Measurements from ENCODE around the gene CASP6. TPM values are rescaled to one million over a fixed set of nuclear protein-coding genes. Genes with fewer than 3 reads are reported as not detected.

CASP6 gene
- total RNA-seq, 1 donor from 2014 or later: 25.2 TPM

- no peak overlapping the region for H3K4me3 ChIP-seq (ENCODE audit: insufficient read depth, low read depth, low read length)
- H3K9ac ChIP-seq (ENCODE audit: low read length): no peak overlapping the region
- H3K4me2 ChIP-seq (ENCODE audit: low read length): no peak overlapping the region
- no peaks in the 10 kb centered on the region for H3K9me3 Mint-ChIP-seq (ENCODE audit: unreplicated experiment)
- H3K27me3 Mint-ChIP-seq (ENCODE audit: low read depth, unreplicated experiment): no peaks in the 10 kb centered on the region
- no peaks in the 10 kb centered on the region for H3K27me3 ChIP-seq (ENCODE audit: insufficient read depth, low read length)
- H4K20me1 ChIP-seq (ENCODE audit: insufficient read depth, low read length): no peaks in the 10 kb centered on the region
- peaks cover 2% of the 10 kb centered on the region for H3K36me3 Mint-ChIP-seq (ENCODE audit: low read depth, unreplicated experiment)
- no peaks in the 10 kb centered on the region for H3K4me1 Mint-ChIP-seq (ENCODE audit: low read depth, unreplicated experiment)
- no peak overlapping the region for H2AFZ ChIP-seq (ENCODE audit: low read depth, low read length)
- H3K79me2 ChIP-seq (ENCODE audit: insufficient read depth, low read length): no peaks in the 10 kb centered on the region
- no peaks in the 10 kb centered on the region for H3K9me3 ChIP-seq (ENCODE audit: insufficient read depth, low read depth, low read length)
- H3K27ac ChIP-seq (ENCODE audit: low read depth, low read length): no peak overlapping the region
- TF ChIP-seq, protein P1, sequence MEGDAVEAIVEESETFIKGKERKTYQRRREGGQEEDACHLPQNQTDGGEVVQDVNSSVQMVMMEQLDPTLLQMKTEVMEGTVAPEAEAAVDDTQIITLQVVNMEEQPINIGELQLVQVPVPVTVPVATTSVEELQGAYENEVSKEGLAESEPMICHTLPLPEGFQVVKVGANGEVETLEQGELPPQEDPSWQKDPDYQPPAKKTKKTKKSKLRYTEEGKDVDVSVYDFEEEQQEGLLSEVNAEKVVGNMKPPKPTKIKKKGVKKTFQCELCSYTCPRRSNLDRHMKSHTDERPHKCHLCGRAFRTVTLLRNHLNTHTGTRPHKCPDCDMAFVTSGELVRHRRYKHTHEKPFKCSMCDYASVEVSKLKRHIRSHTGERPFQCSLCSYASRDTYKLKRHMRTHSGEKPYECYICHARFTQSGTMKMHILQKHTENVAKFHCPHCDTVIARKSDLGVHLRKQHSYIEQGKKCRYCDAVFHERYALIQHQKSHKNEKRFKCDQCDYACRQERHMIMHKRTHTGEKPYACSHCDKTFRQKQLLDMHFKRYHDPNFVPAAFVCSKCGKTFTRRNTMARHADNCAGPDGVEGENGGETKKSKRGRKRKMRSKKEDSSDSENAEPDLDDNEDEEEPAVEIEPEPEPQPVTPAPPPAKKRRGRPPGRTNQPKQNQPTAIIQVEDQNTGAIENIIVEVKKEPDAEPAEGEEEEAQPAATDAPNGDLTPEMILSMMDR (IDR thresholded peaks at IDR 0.05; ENCODE audit: insufficient read depth, low read depth, low read length): no peak
- TF ChIP-seq EZH2 (IDR thresholded peaks at IDR 0.05; ENCODE audit: insufficient read depth, low read length): no peak
- FAIRE-seq (no peak), DNase-seq (ENCODE audit: low read depth) (no peak)
- H3K27ac Mint-ChIP-seq (ENCODE audit: unreplicated experiment): no peak overlapping the region
- H3K4me3 Mint-ChIP-seq (ENCODE audit: unreplicated experiment): no peak overlapping the region
- no peaks in the 10 kb centered on the region for H3K4me1 ChIP-seq (ENCODE audit: insufficient read depth, low read length)
- H3K36me3 ChIP-seq (ENCODE audit: insufficient read depth, low read length): no peaks in the 10 kb centered on the region
Observed at GRCh38 chr4:109658871-109659410, 44.3 kb downstream of the CASP6 start.

DNA sequence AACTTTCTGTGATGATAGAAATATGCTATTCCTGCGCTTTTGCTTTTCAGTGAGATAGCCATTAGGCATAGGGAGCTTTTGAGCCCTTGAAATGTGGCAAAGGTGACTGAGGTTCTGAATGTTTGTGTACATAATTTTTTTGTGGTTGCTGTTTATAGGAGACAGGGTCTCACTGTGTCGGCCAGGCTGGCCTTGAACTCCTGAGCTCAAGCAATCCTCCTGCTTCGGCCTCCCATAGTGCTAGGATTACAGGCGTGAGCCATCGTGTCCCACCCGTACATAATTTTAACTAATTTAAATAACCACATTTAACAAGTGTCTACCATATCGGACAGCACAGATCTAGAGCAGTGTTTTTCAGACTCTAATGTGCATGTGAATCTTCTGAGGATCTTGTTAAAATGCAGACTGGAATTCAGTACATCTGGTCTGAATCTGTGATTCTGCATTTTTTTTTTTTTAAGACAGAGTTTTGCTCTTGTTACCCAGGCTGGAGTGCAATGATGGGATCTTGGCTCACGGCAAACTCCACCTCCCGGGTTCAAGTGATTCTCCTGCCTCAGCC, 45.3 kb downstream of the CASP6 start:
- no peaks in the 10 kb centered on the region for H3K36me3 ChIP-seq (ENCODE audit: insufficient read depth, low read length)
- H3K9ac ChIP-seq (ENCODE audit: low read length): no peak overlapping the region
- TF ChIP-seq, protein P1 (IDR thresholded peaks at IDR 0.05; ENCODE audit: insufficient read depth, low read depth, low read length): no peak
- no peak for TF ChIP-seq EZH2 (IDR thresholded peaks at IDR 0.05; ENCODE audit: insufficient read depth, low read length)
- no peak overlapping the region for H3K27ac ChIP-seq (ENCODE audit: low read depth, low read length)
- Mint-ChIP-seq H3K36me3 (ENCODE audit: low read depth, unreplicated experiment) (peaks cover 2% of the 10 kb centered on the region), H3K9me3 (ENCODE audit: unreplicated experiment) (no peaks in the 10 kb centered on the region), H3K27ac (ENCODE audit: unreplicated experiment) (no peak overlapping the region), H3K27me3 (ENCODE audit: low read depth, unreplicated experiment) (no peaks in the 10 kb centered on the region), H3K4me1 (ENCODE audit: low read depth, unreplicated experiment) (no peaks in the 10 kb centered on the region), H3K4me3 (ENCODE audit: unreplicated experiment) (no peak overlapping the region)
- H3K4me1 ChIP-seq (ENCODE audit: insufficient read depth, low read length): no peaks in the 10 kb centered on the region
- FAIRE-seq: no peak
- H3K4me2 ChIP-seq (ENCODE audit: low read length): no peak overlapping the region
- no peak overlapping the region for H2AFZ ChIP-seq (ENCODE audit: low read depth, low read length)
- no peak for DNase-seq (ENCODE audit: low read depth)
- no peaks in the 10 kb centered on the region for H3K9me3 ChIP-seq (ENCODE audit: insufficient read depth, low read depth, low read length)
- no peaks in the 10 kb centered on the region for H3K27me3 ChIP-seq (ENCODE audit: insufficient read depth, low read length)
- H3K4me3 ChIP-seq (ENCODE audit: insufficient read depth, low read depth, low read length): no peak overlapping the region
- no peaks in the 10 kb centered on the region for H3K79me2 ChIP-seq (ENCODE audit: insufficient read depth, low read length)
- no peaks in the 10 kb centered on the region for H4K20me1 ChIP-seq (ENCODE audit: insufficient read depth, low read length)

- Histone ChIP-seq H3K9ac (ENCODE audit: low read length) (no peak overlapping the region), H2AFZ (ENCODE audit: low read depth, low read length) (no peak overlapping the region), H3K27ac (ENCODE audit: low read depth, low read length) (no peak overlapping the region), H3K27me3 (ENCODE audit: insufficient read depth, low read length) (no peaks in the 10 kb centered on the region), H4K20me1 (ENCODE audit: insufficient read depth, low read length) (no peaks in the 10 kb centered on the region), H3K36me3 (ENCODE audit: insufficient read depth, low read length) (no peaks in the 10 kb centered on the region), H3K4me3 (ENCODE audit: insufficient read depth, low read depth, low read length) (no peak overlapping the region), H3K9me3 (ENCODE audit: insufficient read depth, low read depth, low read length) (no peaks in the 10 kb centered on the region), H3K4me2 (ENCODE audit: low read length) (no peak overlapping the region), H3K79me2 (ENCODE audit: insufficient read depth, low read length) (no peaks in the 10 kb centered on the region), H3K4me1 (ENCODE audit: insufficient read depth, low read length) (no peaks in the 10 kb centered on the region)
- DNase-seq (ENCODE audit: low read depth) (no peak), FAIRE-seq (no peak)
- no peaks in the 10 kb centered on the region for H3K27me3 Mint-ChIP-seq (ENCODE audit: low read depth, unreplicated experiment)
- H3K9me3 Mint-ChIP-seq (ENCODE audit: unreplicated experiment): no peaks in the 10 kb centered on the region
- no peaks in the 10 kb centered on the region for H3K4me1 Mint-ChIP-seq (ENCODE audit: low read depth, unreplicated experiment)
- H3K36me3 Mint-ChIP-seq (ENCODE audit: low read depth, unreplicated experiment): peaks cover 2% of the 10 kb centered on the region
- no peak overlapping the region for H3K27ac Mint-ChIP-seq (ENCODE audit: unreplicated experiment)
- H3K4me3 Mint-ChIP-seq (ENCODE audit: unreplicated experiment): no peak overlapping the region
- TF ChIP-seq, protein P1 (IDR thresholded peaks at IDR 0.05; ENCODE audit: insufficient read depth, low read depth, low read length): no peak
- no peak for TF ChIP-seq EZH2 (IDR thresholded peaks at IDR 0.05; ENCODE audit: insufficient read depth, low read length)
Observed at GRCh38 chr4:109655396-109655795, 47.8 kb downstream of the CASP6 start.

All from astrocyte (in vitro differentiated cells and primary cell).